HUDEP-2 (cell line): Measurements from ENCODE around the gene FOXI1.
"Not testable (repeated sequence)": the region's sequence is repeated elsewhere in the genome, so short reads cannot be mapped to it uniquely, and the experiment has no call there.

Experiments
- DNase-seq, 76 experiments: peaks; one replicate each; lab custom pipeline; 2025; ENCODE audit not compliant: unreplicated experiment in 76 of 76; lab: John Stamatoyannopoulos, UW

Gene FOXI1

GRCh38 chr5:170087168-170087817 lies 18.4 kb upstream of the FOXI1 start:
- DNase-seq, result no peak

- DNase-seq, result no peak
Measured at GRCh38 chr5:170092455-170093101, 13.1 kb upstream of the FOXI1 start.

- DNase-seq, result not testable (repeated sequence)
Measured at GRCh38 chr5:170094329-170094728, 11.4 kb upstream of the FOXI1 start.

GRCh38 chr5:170095646-170096045 lies 10.1 kb upstream of the FOXI1 start:
- DNase-seq, result no peak

GRCh38 chr5:170097934-170098333 lies 7.8 kb upstream of the FOXI1 start:
- DNase-seq, result no peak

- peak in 56 of 76 experiments; percentile 3 to 69 (median 32) for DNase-seq
Measured at GRCh38 chr5:170100066-170100943, 5.4 kb upstream of the FOXI1 start.

- DNase-seq, result no peak
Measured at GRCh38 chr5:170103447-170103846, 2.2 kb upstream of the FOXI1 start.

GRCh38 chr5:170104299-170104698 lies 1.4 kb upstream of the FOXI1 start:
- DNase-seq, result no peak

GRCh38 chr5:170104710-170105109 lies 987 bp upstream of the FOXI1 start:
- no peak for DNase-seq

- no peak for DNase-seq
Measured at GRCh38 chr5:170107674-170108073, 2.0 kb downstream of the FOXI1 start.

- no peak for DNase-seq
Measured at GRCh38 chr5:170108266-170108785, 2.6 kb downstream of the FOXI1 start.

GRCh38 chr5:170109059-170110031 lies 3.6 kb downstream of the FOXI1 start:
- DNase-seq, result no peak

GRCh38 chr5:170110403-170111087 lies 4.8 kb downstream of the FOXI1 start:
- DNase-seq, result no peak

- no peak for DNase-seq
Measured at GRCh38 chr5:170111088-170111785, 5.5 kb downstream of the FOXI1 start.

GRCh38 chr5:170112876-170113521 lies 7.3 kb downstream of the FOXI1 start:
- DNase-seq, result no peak

- DNase-seq, result no peak
Measured at GRCh38 chr5:170113522-170113900, 7.8 kb downstream of the FOXI1 start.

GRCh38 chr5:170114271-170114670 lies 8.6 kb downstream of the FOXI1 start:
- DNase-seq, result no peak

- DNase-seq, result no peak
Measured at GRCh38 chr5:170115925-170116324, 10.2 kb downstream of the FOXI1 start.

- DNase-seq, result no peak
Measured at GRCh38 chr5:170117736-170118135, 12.0 kb downstream of the FOXI1 start.
